Measurements from ENCODE around the gene LARP6.

DNA sequence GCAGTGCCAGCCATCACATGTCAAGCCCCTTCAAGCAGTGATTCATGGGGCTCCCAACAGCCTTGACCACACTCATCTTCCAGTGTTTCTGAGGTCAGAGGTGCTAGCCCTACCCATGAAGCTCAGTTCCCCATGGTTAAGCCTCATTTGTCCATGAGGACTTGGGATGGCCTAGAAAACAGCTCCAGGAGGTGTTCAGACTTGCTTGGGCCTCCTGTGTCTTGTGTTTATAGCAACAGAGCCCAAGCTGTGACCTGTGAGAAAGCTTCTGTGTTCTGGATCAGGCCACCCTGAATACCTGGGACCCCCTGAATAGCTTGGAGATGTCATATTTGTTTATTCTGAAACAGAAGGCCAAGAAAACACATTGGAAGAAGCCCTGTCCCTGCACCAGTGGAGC is 36.7 kb downstream of the LARP6 start:
- no peak for TF ChIP-seq POLR2AphosphoS5 (IDR thresholded peaks at IDR 0.05)
- TF ChIP-seq, protein P1, sequence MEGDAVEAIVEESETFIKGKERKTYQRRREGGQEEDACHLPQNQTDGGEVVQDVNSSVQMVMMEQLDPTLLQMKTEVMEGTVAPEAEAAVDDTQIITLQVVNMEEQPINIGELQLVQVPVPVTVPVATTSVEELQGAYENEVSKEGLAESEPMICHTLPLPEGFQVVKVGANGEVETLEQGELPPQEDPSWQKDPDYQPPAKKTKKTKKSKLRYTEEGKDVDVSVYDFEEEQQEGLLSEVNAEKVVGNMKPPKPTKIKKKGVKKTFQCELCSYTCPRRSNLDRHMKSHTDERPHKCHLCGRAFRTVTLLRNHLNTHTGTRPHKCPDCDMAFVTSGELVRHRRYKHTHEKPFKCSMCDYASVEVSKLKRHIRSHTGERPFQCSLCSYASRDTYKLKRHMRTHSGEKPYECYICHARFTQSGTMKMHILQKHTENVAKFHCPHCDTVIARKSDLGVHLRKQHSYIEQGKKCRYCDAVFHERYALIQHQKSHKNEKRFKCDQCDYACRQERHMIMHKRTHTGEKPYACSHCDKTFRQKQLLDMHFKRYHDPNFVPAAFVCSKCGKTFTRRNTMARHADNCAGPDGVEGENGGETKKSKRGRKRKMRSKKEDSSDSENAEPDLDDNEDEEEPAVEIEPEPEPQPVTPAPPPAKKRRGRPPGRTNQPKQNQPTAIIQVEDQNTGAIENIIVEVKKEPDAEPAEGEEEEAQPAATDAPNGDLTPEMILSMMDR (IDR thresholded peaks at IDR 0.05 in 8 of 11, conservative IDR thresholded peaks at IDR 0.05 in 3 of 11) = no peak

Data from spleen (tissue), 7 donors.